Thyroid gland (tissue), 4 donors: Measurements from ENCODE around the gene OSBPL3.

Experiments used
- CTCF ChIP-seq, 6 experiments: fragments of 200-600 bp in 3 of 6; fragments of 450-650 bp in 3 of 6; sonication (generic) in 3 of 6; IDR thresholded peaks; one replicate each; pipeline ENCODE4 v1.5.1; 2016 to 2019; ENCODE audit warnings: antibody characterized with exemption in 6 of 6, mild to moderate bottlenecking in 2 of 6, inconsistent platforms in 1 of 6, moderate library complexity in 1 of 6
- POLR2A ChIP-seq, 2 donors: fragments of 450-650 bp; IDR thresholded peaks; one replicate each; pipeline ENCODE4 v1.6.1; 2017; ENCODE audit warnings: antibody characterized with exemption in 2 of 2, mild to moderate bottlenecking in 2 of 2, moderate library complexity in 1 of 2

DNA sequence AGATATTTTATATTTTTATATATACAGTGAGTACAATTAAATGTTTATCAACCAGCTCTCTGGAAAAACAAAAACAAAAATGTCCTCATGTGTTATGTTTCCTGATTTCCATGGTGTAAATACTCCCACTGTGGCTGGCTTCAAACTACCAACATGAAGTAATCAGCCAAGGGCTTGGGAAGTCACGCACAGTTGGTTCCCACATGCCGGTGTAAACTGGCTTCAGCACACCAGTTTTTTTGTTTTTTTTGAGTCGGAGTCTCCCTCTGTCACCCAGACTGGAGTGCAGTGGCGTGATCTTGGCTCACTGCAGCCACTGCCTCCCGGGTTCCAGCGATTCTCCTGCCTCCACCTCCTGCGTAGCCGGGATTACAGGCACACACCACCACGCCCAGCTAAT lies 11.8 kb downstream of the OSBPL3 start:
- TF ChIP-seq POLR2A (IDR thresholded peaks at IDR 0.05) (no peak), CTCF (IDR thresholded peaks at IDR 0.05) (no peak)
